SK-N-SH treated with all-trans-retinoic acid at 6 μM for 48 hours (cell line): ENCODE measurements around the gene CLEC4C.

Experiments used
- ATAC-seq: fragments of 200-7000 bp; cut with Tn5 transposase; 3 replicates; pipeline ENCODE4 v1.9.1; 2020; ENCODE audit warnings: mild to moderate bottlenecking, moderate library complexity
- ARNTL ChIP-seq: fragments of 450-650 bp; formaldehyde crosslinking; IDR thresholded peaks from 2 replicates; pipeline ENCODE4 v1.5.0; 2020; ENCODE audit warnings: low read depth, mild to moderate bottlenecking, moderate library complexity, borderline replicate concordance
- CSDC2 ChIP-seq: fragments of 250-450 bp; sonication (Bioruptor Pico); IDR thresholded peaks from 2 replicates; pipeline ENCODE4 v1.5.0; 2020; ENCODE audit warnings: mild to moderate bottlenecking, moderate library complexity
- ESRRG ChIP-seq: fragments of 250-450 bp; sonication (Bioruptor Pico); IDR thresholded peaks from 2 replicates; pipeline ENCODE4 v1.6.1; 2021; ENCODE audit warnings: mild to moderate bottlenecking
- GLIS3 ChIP-seq: fragments of 250-450 bp; sonication (Bioruptor Pico); IDR thresholded peaks from 2 replicates; pipeline ENCODE4 v1.5.0; 2020; ENCODE audit warnings: mild to moderate bottlenecking, moderate library complexity
- ISL1 ChIP-seq: fragments of 250-450 bp; sonication (Bioruptor Pico); IDR thresholded peaks from 2 replicates; pipeline ENCODE4 v2.1.2; 2022; ENCODE audit warnings: mild to moderate bottlenecking, moderate library complexity
- OSR1 ChIP-seq: fragments of 250-450 bp; sonication (Bioruptor Pico); IDR thresholded peaks from 2 replicates; pipeline ENCODE4 v1.8.0; 2022; ENCODE audit warnings: moderate library complexity, mild to moderate bottlenecking, inconsistent platforms
- POU6F1 ChIP-seq: fragments of 250-450 bp; sonication (Bioruptor Pico); IDR thresholded peaks from 2 replicates; pipeline ENCODE4 v1.8.0; 2021; ENCODE audit warnings: low read depth, mild to moderate bottlenecking, moderate library complexity, borderline replicate concordance
- RARB ChIP-seq: fragments of 250-450 bp; sonication (Bioruptor Pico); IDR thresholded peaks from 2 replicates; pipeline ENCODE4 v1.8.0; 2021; ENCODE audit warnings: mild to moderate bottlenecking, moderate library complexity
- SNAI2 ChIP-seq: fragments of 250-450 bp; sonication (Bioruptor Pico); IDR thresholded peaks from 2 replicates; pipeline ENCODE4 v1.5.0; 2020; ENCODE audit warnings: mild to moderate bottlenecking, moderate library complexity
- TCF4 ChIP-seq: fragments of 250-450 bp; sonication (Bioruptor Pico); IDR thresholded peaks from 2 replicates; pipeline ENCODE4 v1.8.0; 2021; ENCODE audit warnings: mild to moderate bottlenecking, moderate library complexity, borderline replicate concordance
- TOX ChIP-seq: fragments of 250-450 bp; sonication (Bioruptor Pico); IDR thresholded peaks from 2 replicates; pipeline ENCODE4 v1.8.0; 2021; ENCODE audit warnings: mild to moderate bottlenecking, moderate library complexity, borderline replicate concordance
- ZC3H10 ChIP-seq: fragments of 250-450 bp; sonication (Bioruptor Pico); IDR thresholded peaks from 2 replicates; pipeline ENCODE4 v1.5.1; 2021; ENCODE audit warnings: mild to moderate bottlenecking, moderate library complexity
- ZFP3 ChIP-seq: fragments of 250-450 bp; sonication (Bioruptor Pico); IDR thresholded peaks from 2 replicates; pipeline ENCODE4 v1.5.0; 2020; ENCODE audit warnings: mild to moderate bottlenecking, moderate library complexity
- ZNF565 ChIP-seq: fragments of 450-650 bp; formaldehyde crosslinking; conservative IDR thresholded peaks from 2 replicates; pipeline ENCODE4 v1.5.0; 2020; ENCODE audit warnings: low read depth, mild to moderate bottlenecking, moderate library complexity
- ZNF70 ChIP-seq: fragments of 450-650 bp; formaldehyde crosslinking; IDR thresholded peaks from 2 replicates; pipeline ENCODE4 v1.5.0; 2020; ENCODE audit warnings: mild to moderate bottlenecking, moderate library complexity
- ZNF8 ChIP-seq: fragments of 450-650 bp; formaldehyde crosslinking; IDR thresholded peaks from 2 replicates; pipeline ENCODE4 v1.5.0; 2020; ENCODE audit warnings: mild to moderate bottlenecking, moderate library complexity
- TF ChIP-seq, protein P1 (sequence below): fragments of 250-450 bp; sonication (Bioruptor Pico); IDR thresholded peaks from 2 replicates; pipeline ENCODE4 v1.8.0; 2020; ENCODE audit warnings: mild to moderate bottlenecking, moderate library complexity, borderline replicate concordance
- TF ChIP-seq, protein P2 (sequence below): fragments of 250-450 bp; sonication (Bioruptor Pico); IDR thresholded peaks from 2 replicates; pipeline ENCODE4 v1.5.0; 2020; ENCODE audit warnings: mild to moderate bottlenecking, moderate library complexity
- TF ChIP-seq, protein P3 (sequence below): fragments of 250-450 bp; sonication (Bioruptor Pico); IDR thresholded peaks from 2 replicates; pipeline ENCODE4 v1.5.1; 2021; ENCODE audit warnings: mild to moderate bottlenecking, moderate library complexity
- TF ChIP-seq, protein P4 (sequence below): fragments of 250-450 bp; sonication (Bioruptor Pico); IDR thresholded peaks from 2 replicates; pipeline ENCODE4 v1.5.1; 2020; ENCODE audit warnings: low read depth, mild to moderate bottlenecking, moderate library complexity

The CLEC4C gene

DNA sequence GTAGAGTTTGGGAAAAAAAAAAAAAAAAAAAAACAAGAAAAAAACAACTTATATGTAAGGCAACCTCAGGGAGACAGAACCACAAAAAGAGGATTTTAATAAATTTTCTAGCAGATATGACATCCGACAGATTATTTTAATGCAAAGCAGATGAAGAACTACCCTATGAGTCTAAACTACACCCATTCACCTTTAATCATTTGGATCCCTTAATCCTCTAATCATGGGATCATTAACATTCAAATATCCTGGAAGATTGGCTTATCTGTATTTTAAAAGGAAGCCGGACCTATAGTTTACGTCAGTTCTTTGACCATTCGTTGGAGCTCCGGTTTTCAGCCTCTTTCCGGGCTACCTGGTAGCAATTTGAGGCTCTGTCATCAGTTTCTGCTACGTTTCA, 36.0 kb downstream of the CLEC4C start, which contains the start of gene DPPA3:
Gene DPPA3, plus strand, starts transcription at position 301 of the 400 bp plus-strand sequence. CDS start 138 bp downstream, outside the sequence.
- ATAC-seq = no peak
- TF ChIP-seq CSDC2 (CRISPR knock-in tag) (no peak), ARNTL (no peak), TCF4 (no peak), ZC3H10 (CRISPR knock-in tag) (no peak), SNAI2 (CRISPR knock-in tag) (no peak), GLIS3 (CRISPR knock-in tag) (no peak), ZNF8 (no peak), ZFP3 (no peak), ZNF70 (CRISPR knock-in tag) (no peak), ISL1 (no peak), ZNF565 (CRISPR knock-in tag) (no peak), ESRRG (no peak), POU6F1 (CRISPR knock-in tag) (no peak), TOX (CRISPR knock-in tag) (no peak), RARB (CRISPR knock-in tag) (no peak)
- TF ChIP-seq, protein P1, sequence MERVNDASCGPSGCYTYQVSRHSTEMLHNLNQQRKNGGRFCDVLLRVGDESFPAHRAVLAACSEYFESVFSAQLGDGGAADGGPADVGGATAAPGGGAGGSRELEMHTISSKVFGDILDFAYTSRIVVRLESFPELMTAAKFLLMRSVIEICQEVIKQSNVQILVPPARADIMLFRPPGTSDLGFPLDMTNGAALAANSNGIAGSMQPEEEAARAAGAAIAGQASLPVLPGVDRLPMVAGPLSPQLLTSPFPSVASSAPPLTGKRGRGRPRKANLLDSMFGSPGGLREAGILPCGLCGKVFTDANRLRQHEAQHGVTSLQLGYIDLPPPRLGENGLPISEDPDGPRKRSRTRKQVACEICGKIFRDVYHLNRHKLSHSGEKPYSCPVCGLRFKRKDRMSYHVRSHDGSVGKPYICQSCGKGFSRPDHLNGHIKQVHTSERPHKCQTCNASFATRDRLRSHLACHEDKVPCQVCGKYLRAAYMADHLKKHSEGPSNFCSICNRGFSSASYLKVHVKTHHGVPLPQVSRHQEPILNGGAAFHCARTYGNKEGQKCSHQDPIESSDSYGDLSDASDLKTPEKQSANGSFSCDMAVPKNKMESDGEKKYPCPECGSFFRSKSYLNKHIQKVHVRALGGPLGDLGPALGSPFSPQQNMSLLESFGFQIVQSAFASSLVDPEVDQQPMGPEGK (CRISPR knock-in tag) = no peak
- TF ChIP-seq, protein P2, sequence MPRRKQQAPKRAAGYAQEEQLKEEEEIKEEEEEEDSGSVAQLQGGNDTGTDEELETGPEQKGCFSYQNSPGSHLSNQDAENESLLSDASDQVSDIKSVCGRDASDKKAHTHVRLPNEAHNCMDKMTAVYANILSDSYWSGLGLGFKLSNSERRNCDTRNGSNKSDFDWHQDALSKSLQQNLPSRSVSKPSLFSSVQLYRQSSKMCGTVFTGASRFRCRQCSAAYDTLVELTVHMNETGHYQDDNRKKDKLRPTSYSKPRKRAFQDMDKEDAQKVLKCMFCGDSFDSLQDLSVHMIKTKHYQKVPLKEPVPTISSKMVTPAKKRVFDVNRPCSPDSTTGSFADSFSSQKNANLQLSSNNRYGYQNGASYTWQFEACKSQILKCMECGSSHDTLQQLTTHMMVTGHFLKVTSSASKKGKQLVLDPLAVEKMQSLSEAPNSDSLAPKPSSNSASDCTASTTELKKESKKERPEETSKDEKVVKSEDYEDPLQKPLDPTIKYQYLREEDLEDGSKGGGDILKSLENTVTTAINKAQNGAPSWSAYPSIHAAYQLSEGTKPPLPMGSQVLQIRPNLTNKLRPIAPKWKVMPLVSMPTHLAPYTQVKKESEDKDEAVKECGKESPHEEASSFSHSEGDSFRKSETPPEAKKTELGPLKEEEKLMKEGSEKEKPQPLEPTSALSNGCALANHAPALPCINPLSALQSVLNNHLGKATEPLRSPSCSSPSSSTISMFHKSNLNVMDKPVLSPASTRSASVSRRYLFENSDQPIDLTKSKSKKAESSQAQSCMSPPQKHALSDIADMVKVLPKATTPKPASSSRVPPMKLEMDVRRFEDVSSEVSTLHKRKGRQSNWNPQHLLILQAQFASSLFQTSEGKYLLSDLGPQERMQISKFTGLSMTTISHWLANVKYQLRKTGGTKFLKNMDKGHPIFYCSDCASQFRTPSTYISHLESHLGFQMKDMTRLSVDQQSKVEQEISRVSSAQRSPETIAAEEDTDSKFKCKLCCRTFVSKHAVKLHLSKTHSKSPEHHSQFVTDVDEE (CRISPR knock-in tag) = no peak
- TF ChIP-seq, protein P3, sequence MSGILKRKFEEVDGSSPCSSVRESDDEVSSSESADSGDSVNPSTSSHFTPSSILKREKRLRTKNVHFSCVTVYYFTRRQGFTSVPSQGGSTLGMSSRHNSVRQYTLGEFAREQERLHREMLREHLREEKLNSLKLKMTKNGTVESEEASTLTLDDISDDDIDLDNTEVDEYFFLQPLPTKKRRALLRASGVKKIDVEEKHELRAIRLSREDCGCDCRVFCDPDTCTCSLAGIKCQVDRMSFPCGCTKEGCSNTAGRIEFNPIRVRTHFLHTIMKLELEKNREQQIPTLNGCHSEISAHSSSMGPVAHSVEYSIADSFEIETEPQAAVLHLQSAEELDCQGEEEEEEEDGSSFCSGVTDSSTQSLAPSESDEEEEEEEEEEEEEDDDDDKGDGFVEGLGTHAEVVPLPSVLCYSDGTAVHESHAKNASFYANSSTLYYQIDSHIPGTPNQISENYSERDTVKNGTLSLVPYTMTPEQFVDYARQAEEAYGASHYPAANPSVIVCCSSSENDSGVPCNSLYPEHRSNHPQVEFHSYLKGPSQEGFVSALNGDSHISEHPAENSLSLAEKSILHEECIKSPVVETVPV = no peak
- TF ChIP-seq, protein P4, sequence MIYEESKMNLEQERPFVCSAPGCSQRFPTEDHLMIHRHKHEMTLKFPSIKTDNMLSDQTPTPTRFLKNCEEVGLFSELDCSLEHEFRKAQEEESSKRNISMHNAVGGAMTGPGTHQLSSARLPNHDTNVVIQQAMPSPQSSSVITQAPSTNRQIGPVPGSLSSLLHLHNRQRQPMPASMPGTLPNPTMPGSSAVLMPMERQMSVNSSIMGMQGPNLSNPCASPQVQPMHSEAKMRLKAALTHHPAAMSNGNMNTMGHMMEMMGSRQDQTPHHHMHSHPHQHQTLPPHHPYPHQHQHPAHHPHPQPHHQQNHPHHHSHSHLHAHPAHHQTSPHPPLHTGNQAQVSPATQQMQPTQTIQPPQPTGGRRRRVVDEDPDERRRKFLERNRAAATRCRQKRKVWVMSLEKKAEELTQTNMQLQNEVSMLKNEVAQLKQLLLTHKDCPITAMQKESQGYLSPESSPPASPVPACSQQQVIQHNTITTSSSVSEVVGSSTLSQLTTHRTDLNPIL (CRISPR knock-in tag) = no peak
- TF ChIP-seq, all 23 proteins: peak for 0

GRCh38 chr12:7709969-7710675, 37.1 kb downstream of the CLEC4C start:
- no peak for ATAC-seq
- TF ChIP-seq ISL1 = no peak
- TF ChIP-seq, protein P3 = no peak
- TF ChIP-seq ARNTL = no peak
- TF ChIP-seq, protein P2 (CRISPR knock-in tag) = no peak
- no peak for TF ChIP-seq CSDC2 (CRISPR knock-in tag)
- no peak for TF ChIP-seq ZNF70 (CRISPR knock-in tag)
- no peak for TF ChIP-seq OSR1
